Measurements from ENCODE around the gene MISP. TPM values are rescaled to one million over a fixed set of nuclear protein-coding genes. Genes with fewer than 3 reads are reported as not detected.

Gene MISP
- total and polyA plus RNA-seq, 2 of the 8 experiments (the other 6 are each of a cell fraction or from before 2014, with no cell fraction given) = 0.43 to 0.45 TPM

DNA sequence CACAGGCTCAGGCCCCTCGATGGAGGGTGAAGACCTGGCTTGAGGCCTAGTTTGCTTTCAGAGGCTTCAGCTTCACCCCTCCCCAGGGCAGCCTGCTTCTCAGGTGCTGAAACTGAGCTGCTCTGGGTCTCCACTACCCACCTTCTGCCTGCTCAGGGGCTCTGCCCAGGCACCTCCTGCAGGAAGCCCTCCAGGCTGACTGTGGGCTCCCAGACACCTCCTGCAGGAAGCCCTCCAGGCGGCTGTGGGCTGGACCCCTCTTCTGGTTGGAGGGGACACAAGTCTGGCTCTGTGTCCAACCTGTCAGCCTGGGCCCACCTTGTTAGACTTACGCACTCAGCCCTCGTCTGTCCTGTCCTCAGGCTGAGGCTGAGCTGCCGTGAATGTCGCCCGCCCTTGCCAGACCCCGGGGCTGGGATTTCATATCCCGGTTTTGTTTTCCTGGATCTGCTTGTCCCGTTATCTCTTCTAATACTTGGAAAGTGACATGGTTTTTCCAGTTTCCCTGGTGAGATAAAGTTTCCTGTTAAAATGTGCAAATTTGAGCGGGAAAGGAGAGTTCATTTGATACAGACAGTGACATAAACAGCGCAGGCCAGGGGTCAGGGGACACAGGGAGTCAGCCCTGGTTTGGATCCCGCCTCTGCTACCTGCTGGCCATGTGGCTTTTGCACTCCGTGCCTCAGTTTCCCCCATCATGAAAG, 20.8 kb upstream of the MISP start (continued):
- no peak for TF ChIP-seq MAFK (IDR thresholded peaks at IDR 0.05; ENCODE audit: low read depth, low read length)
- TF ChIP-seq POLR2A (IDR thresholded peaks at IDR 0.05; ENCODE audit: control extremely low read depth in 1 of 2, low read depth in 2 of 2, low read length in 2 of 2) = no peak
